Neural progenitor cell (in vitro differentiated cells): ENCODE data around the gene RAMP1. TPM values are rescaled to one million over a fixed set of nuclear protein-coding genes. Genes with fewer than 3 reads are reported as not detected.

Experiments used
- DNase-seq: peaks from one replicate; pipeline ENCODE4 v3.0.0-alpha.2; 2016; ENCODE audit warnings: low spot score
- H2AFZ ChIP-seq: fragments of 200-600 bp; sonication (generic); replicated peaks from 2 replicates; pipeline ENCODE4 v1.6.1; 2016; ENCODE audit warnings: antibody characterized with exemption
- H3F3A ChIP-seq: fragments of 200-600 bp; sonication (generic); 2 replicates; pipeline ENCODE4 v1.6.1; 2016; ENCODE audit warnings: antibody characterized with exemption, low read depth
- H3K27ac ChIP-seq: fragments of 200-600 bp; sonication (generic); 2 replicates; pipeline ENCODE4 v1.5.1; 2016; ENCODE audit warnings: mild to moderate bottlenecking
- H3K27me3 ChIP-seq: fragments of 200-600 bp; sonication (generic); 2 replicates; pipeline ENCODE4 v1.6.1; 2016; ENCODE audit warnings: mild to moderate bottlenecking, moderate library complexity
- H3K36me3 ChIP-seq: fragments of 200-600 bp; sonication (generic); 2 replicates; pipeline ENCODE4 v1.5.1; 2016
- H3K4me1 ChIP-seq: fragments of 200-600 bp; sonication (generic); 2 replicates; pipeline ENCODE4 v1.6.1; 2016; ENCODE audit warnings: mixed run types
- H3K4me2 ChIP-seq: fragments of 200-600 bp; sonication (generic); 2 replicates; pipeline ENCODE4 v1.6.1; 2016
- H3K4me3 ChIP-seq: fragments of 200-600 bp; sonication (generic); 2 replicates; pipeline ENCODE4 v1.5.1; 2016
- H3K79me2 ChIP-seq: fragments of 200-600 bp; sonication (generic); 2 replicates; pipeline ENCODE4 v1.6.1; 2016; ENCODE audit warnings: low read depth
- H3K9ac ChIP-seq: fragments of 200-600 bp; sonication (generic); 2 replicates; pipeline ENCODE4 v1.6.1; 2016
- H3K9me3 ChIP-seq: fragments of 200-600 bp; sonication (generic); 2 replicates; pipeline ENCODE4 v1.5.1; 2016; ENCODE audit warnings: low read depth
- H4K20me1 ChIP-seq: fragments of 200-600 bp; sonication (generic); 2 replicates; pipeline ENCODE4 v1.6.1; 2016; ENCODE audit warnings: low read depth
- H3K27ac Mint-ChIP-seq: 3 replicates; pipeline ENCODE4 v1.8.0; 2021; ENCODE audit warnings: mixed read lengths
- H3K27me3 Mint-ChIP-seq: 2 replicates; pipeline ENCODE4 v1.8.0; 2022; ENCODE audit warnings: low read depth, mild to moderate bottlenecking, inconsistent platforms, moderate library complexity, mixed read lengths; ENCODE audit not compliant: insufficient read depth
- H3K36me3 Mint-ChIP-seq: 3 replicates; pipeline ENCODE4 v1.8.0; 2021; ENCODE audit warnings: mixed read lengths
- H3K4me1 Mint-ChIP-seq: 3 replicates; pipeline ENCODE4 v1.8.0; 2021; ENCODE audit warnings: mixed read lengths
- H3K4me3 Mint-ChIP-seq: 3 replicates; pipeline ENCODE4 v1.8.0; 2021; ENCODE audit warnings: mild to moderate bottlenecking, moderate library complexity, mixed read lengths
- H3K9me3 Mint-ChIP-seq: 3 replicates; pipeline ENCODE4 v1.8.0; 2020; ENCODE audit warnings: mixed read lengths
- EZH2 ChIP-seq: fragments of 200-600 bp; sonication (generic); IDR thresholded peaks from 2 replicates; pipeline ENCODE4 v1.6.1; 2017; ENCODE audit warnings: antibody characterized with exemption, mild to moderate bottlenecking, moderate library complexity
- EZH2phosphoT487 ChIP-seq: fragments of 200-600 bp; sonication (generic); IDR thresholded peaks from 2 replicates; pipeline ENCODE4 v1.6.1; 2017; ENCODE audit warnings: antibody characterized with exemption
- total RNA-seq: library from RNA; depleted of rRNA; stranded (reverse); fragments of >200 nt; gene quantifications from 2 replicates; pipeline ENCODE4 v1.2.3, GENCODE V29; 2015; ENCODE audit warnings: low replicate concordance
- TF ChIP-seq, protein P1 (sequence below): fragments of 200-600 bp; sonication (generic); IDR thresholded peaks from 2 replicates; pipeline ENCODE4 v1.5.1; 2017; ENCODE audit warnings: antibody characterized with exemption, mild to moderate bottlenecking

The RAMP1 gene
- total RNA-seq, 1 donor from 2014 or later: not detected

- Histone ChIP-seq H3K4me1 (peaks cover 1% of the 10 kb centered on the region), H3K4me3 (no peak overlapping the region), H3K9ac (no peak overlapping the region), H3K27ac (no peak overlapping the region), H4K20me1 (no peaks in the 10 kb centered on the region), H3K27me3 (no peaks in the 10 kb centered on the region), H3K36me3 (no peaks in the 10 kb centered on the region), H3F3A (no peaks in the 10 kb centered on the region), H3K4me2 (no peak overlapping the region), H3K79me2 (no peaks in the 10 kb centered on the region), H2AFZ (no peak overlapping the region), H3K9me3 (no peaks in the 10 kb centered on the region)
- Mint-ChIP-seq H3K4me3 (no peak overlapping the region), H3K4me1 (peaks cover 20% of the 10 kb centered on the region), H3K27ac (no peak overlapping the region), H3K36me3 (no peaks in the 10 kb centered on the region), H3K9me3 (no peaks in the 10 kb centered on the region), H3K27me3 (peaks cover 6% of the 10 kb centered on the region)
- TF ChIP-seq, protein P1, sequence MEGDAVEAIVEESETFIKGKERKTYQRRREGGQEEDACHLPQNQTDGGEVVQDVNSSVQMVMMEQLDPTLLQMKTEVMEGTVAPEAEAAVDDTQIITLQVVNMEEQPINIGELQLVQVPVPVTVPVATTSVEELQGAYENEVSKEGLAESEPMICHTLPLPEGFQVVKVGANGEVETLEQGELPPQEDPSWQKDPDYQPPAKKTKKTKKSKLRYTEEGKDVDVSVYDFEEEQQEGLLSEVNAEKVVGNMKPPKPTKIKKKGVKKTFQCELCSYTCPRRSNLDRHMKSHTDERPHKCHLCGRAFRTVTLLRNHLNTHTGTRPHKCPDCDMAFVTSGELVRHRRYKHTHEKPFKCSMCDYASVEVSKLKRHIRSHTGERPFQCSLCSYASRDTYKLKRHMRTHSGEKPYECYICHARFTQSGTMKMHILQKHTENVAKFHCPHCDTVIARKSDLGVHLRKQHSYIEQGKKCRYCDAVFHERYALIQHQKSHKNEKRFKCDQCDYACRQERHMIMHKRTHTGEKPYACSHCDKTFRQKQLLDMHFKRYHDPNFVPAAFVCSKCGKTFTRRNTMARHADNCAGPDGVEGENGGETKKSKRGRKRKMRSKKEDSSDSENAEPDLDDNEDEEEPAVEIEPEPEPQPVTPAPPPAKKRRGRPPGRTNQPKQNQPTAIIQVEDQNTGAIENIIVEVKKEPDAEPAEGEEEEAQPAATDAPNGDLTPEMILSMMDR: no peak
- TF ChIP-seq EZH2 (no peak), EZH2phosphoT487 (no peak)
- no peak for DNase-seq
These were observed 29.0 kb downstream of the RAMP1 start for GRCh38 chr2:237888389-237888788.

GRCh38 chr2:237889016-237889415 is 29.6 kb downstream of the RAMP1 start:
- Mint-ChIP-seq H3K4me1 (peaks cover 19% of the 10 kb centered on the region), H3K27me3 (peaks cover 6% of the 10 kb centered on the region), H3K27ac (no peak overlapping the region), H3K36me3 (no peaks in the 10 kb centered on the region), H3K9me3 (no peaks in the 10 kb centered on the region), H3K4me3 (no peak overlapping the region)
- Histone ChIP-seq H3F3A (no peaks in the 10 kb centered on the region), H4K20me1 (no peaks in the 10 kb centered on the region), H3K9ac (no peak overlapping the region), H3K4me1 (no peaks in the 10 kb centered on the region), H3K27me3 (no peaks in the 10 kb centered on the region), H3K4me2 (no peak overlapping the region), H3K9me3 (no peaks in the 10 kb centered on the region), H3K27ac (no peak overlapping the region), H2AFZ (no peak overlapping the region), H3K36me3 (no peaks in the 10 kb centered on the region), H3K4me3 (no peak overlapping the region), H3K79me2 (no peaks in the 10 kb centered on the region)
- TF ChIP-seq, protein P1: no peak
- TF ChIP-seq EZH2: no peak
- no peak for TF ChIP-seq EZH2phosphoT487
- peak; percentile 35 for DNase-seq

- Histone ChIP-seq H3K79me2 (no peaks in the 10 kb centered on the region), H3K4me3 (no peak overlapping the region), H3F3A (no peaks in the 10 kb centered on the region), H3K9ac (no peak overlapping the region), H3K4me2 (no peak overlapping the region), H3K27ac (no peak overlapping the region), H3K36me3 (no peaks in the 10 kb centered on the region), H3K27me3 (no peaks in the 10 kb centered on the region), H2AFZ (no peak overlapping the region), H4K20me1 (no peaks in the 10 kb centered on the region), H3K9me3 (no peaks in the 10 kb centered on the region), H3K4me1 (no peaks in the 10 kb centered on the region)
- H3K36me3 Mint-ChIP-seq: no peaks in the 10 kb centered on the region
- no peaks in the 10 kb centered on the region for H3K9me3 Mint-ChIP-seq
- TF ChIP-seq EZH2: no peak
- TF ChIP-seq EZH2phosphoT487: no peak
- TF ChIP-seq, protein P1: no peak
- DNase-seq: no peak
- peaks cover 16% of the 10 kb centered on the region for H3K4me1 Mint-ChIP-seq
- H3K27me3 Mint-ChIP-seq: peaks cover 6% of the 10 kb centered on the region
- H3K4me3 Mint-ChIP-seq: no peak overlapping the region
- H3K27ac Mint-ChIP-seq: no peak overlapping the region
These were observed 30.4 kb downstream of the RAMP1 start for GRCh38 chr2:237889811-237890210.
